HepG2 (cell line): ENCODE measurements around the gene SUSD6. TPM values are rescaled to one million over a fixed set of nuclear protein-coding genes. Genes with fewer than 3 reads are reported as not detected.
A peak's percentile ranks its signal among the peaks of the same experiment; 100 is the strongest.

Source experiments
- GZF1 ChIP-seq: sonication (generic); formaldehyde crosslinking; IDR thresholded peaks from 2 replicates; pipeline ENCODE4 v1.5.1; 2020; ENCODE audit warnings: mild to moderate bottlenecking, missing genetic modification reagents
- MBNL3 ChIP-seq: fragments of 250-450 bp; sonication (Bioruptor Pico); conservative IDR thresholded peaks from 2 replicates; pipeline ENCODE4 v1.8.0; 2022; ENCODE audit warnings: mild to moderate bottlenecking, inconsistent platforms
- NAIF1 ChIP-seq: sonication (generic); formaldehyde crosslinking; IDR thresholded peaks from 2 replicates; pipeline ENCODE4 v1.5.0; 2020; ENCODE audit warnings: mild to moderate bottlenecking, missing genetic modification reagents, borderline replicate concordance
- PITX1 ChIP-seq: sonication (generic); formaldehyde crosslinking; IDR thresholded peaks from 2 replicates; pipeline ENCODE4 v1.5.1; 2020; ENCODE audit warnings: mild to moderate bottlenecking, missing genetic modification reagents
- RORA ChIP-seq: sonication (generic); formaldehyde crosslinking; IDR thresholded peaks from 2 replicates; pipeline ENCODE4 v1.5.0; 2020; ENCODE audit warnings: mild to moderate bottlenecking, missing genetic modification reagents, moderate library complexity
- SMARCC2 ChIP-seq: fragments of 450-650 bp; IDR thresholded peaks from 2 replicates; pipeline ENCODE4 v1.6.1; 2017; ENCODE audit warnings: antibody characterized with exemption, mild to moderate bottlenecking
- TCF12 ChIP-seq, 2 experiments: fragments of 450-650 bp in 1 of 2; sonication (generic) in 1 of 2; formaldehyde crosslinking in 1 of 2; IDR thresholded peaks; 2 replicates each; pipeline versions ENCODE4 v1.6.1 to v1.8.0; 2017 to 2022; ENCODE audit warnings: antibody characterized with exemption in 1 of 2, mild to moderate bottlenecking in 1 of 2, missing genetic modification reagents in 1 of 2, moderate library complexity in 1 of 2
- ZBTB7B ChIP-seq: sonication (generic); formaldehyde crosslinking; IDR thresholded peaks from 2 replicates; pipeline ENCODE4 v1.4.0; 2020; ENCODE audit warnings: missing genetic modification reagents
- ZFP41 ChIP-seq: sonication (generic); formaldehyde crosslinking; IDR thresholded peaks from 2 replicates; pipeline ENCODE4 v1.4.0; 2020; ENCODE audit warnings: mild to moderate bottlenecking, missing genetic modification reagents, borderline replicate concordance
- ZNF143 ChIP-seq: sonication (generic); formaldehyde crosslinking; IDR thresholded peaks from 2 replicates; pipeline ENCODE4 v1.4.0; 2020; ENCODE audit warnings: missing genetic modification reagents
- ZNF224 ChIP-seq: sonication (generic); formaldehyde crosslinking; IDR thresholded peaks from 2 replicates; pipeline ENCODE4 v1.5.0; 2020; ENCODE audit warnings: mild to moderate bottlenecking, missing genetic modification reagents
- ZNF598 ChIP-seq: sonication (generic); formaldehyde crosslinking; IDR thresholded peaks from 2 replicates; pipeline ENCODE4 v1.5.1; 2020; ENCODE audit warnings: mild to moderate bottlenecking, missing genetic modification reagents, borderline replicate concordance
- ZNF644 ChIP-seq: IDR thresholded peaks from 2 replicates; pipeline ENCODE4 v1.6.1; 2016; ENCODE audit warnings: low read depth
- ZNF646 ChIP-seq: sonication (generic); formaldehyde crosslinking; IDR thresholded peaks from 2 replicates; pipeline ENCODE4 v1.9.0; 2021; ENCODE audit warnings: mild to moderate bottlenecking, missing genetic modification reagents
- ZNF777 ChIP-seq: sonication (generic); formaldehyde crosslinking; IDR thresholded peaks from 2 replicates; pipeline ENCODE4 v1.4.0; 2020; ENCODE audit warnings: missing genetic modification reagents
- ZNF883 ChIP-seq: sonication (generic); formaldehyde crosslinking; IDR thresholded peaks from 2 replicates; pipeline ENCODE4 v1.5.1; 2020; ENCODE audit warnings: mild to moderate bottlenecking, missing genetic modification reagents; ENCODE audit errors: not compliant biosample characterization
- polyA plus RNA-seq, 8 experiments: library from polyadenylated mRNA; depleted of rRNA in 3 of 8; stranded (reverse) in 7 of 8; unstranded in 1 of 8; fragments of >200 nt; fragmentation: Illumina TruSeq in 4 of 8; extraction: Trizol in 4 of 8; gene quantifications; 2 replicates each; pipeline versions ENCODE4 v1.2.1 to v1.2.3, GENCODE V29; 2011 to 2016; ENCODE audit warnings: low read depth in 4 of 8, missing spikeins in 1 of 8, mixed read lengths in 1 of 8; ENCODE audit not compliant: insufficient read depth in 1 of 8
- total RNA-seq, 5 experiments: library from RNA; depleted of rRNA; stranded (reverse); fragments of >200 nt; fragmentation: Illumina TruSeq; extraction: Trizol; gene quantifications; 2 replicates each; pipeline ENCODE4 v1.2.3, GENCODE V29; 2016; ENCODE audit warnings: low read depth in 1 of 5
- TF ChIP-seq, protein P1 (sequence below), 2 experiments: sonication (generic) in 1 of 2; formaldehyde crosslinking in 1 of 2; IDR thresholded peaks; 2 replicates each; pipeline versions ENCODE4 v1.4.0 to v1.6.1; 2016 to 2020; ENCODE audit warnings: borderline replicate concordance in 1 of 2, low read depth in 1 of 2, mild to moderate bottlenecking in 1 of 2, missing genetic modification reagents in 1 of 2
- TF ChIP-seq, protein P2 (sequence below): sonication (generic); formaldehyde crosslinking; IDR thresholded peaks from 2 replicates; pipeline ENCODE4 v1.8.0; 2023; ENCODE audit warnings: mild to moderate bottlenecking, missing genetic modification reagents

SUSD6 gene
- total and polyA plus RNA-seq, 2 of the 13 experiments (the other 11 are each of a cell fraction or from before 2014, with no cell fraction given): 7.2 to 7.4 TPM

DNA sequence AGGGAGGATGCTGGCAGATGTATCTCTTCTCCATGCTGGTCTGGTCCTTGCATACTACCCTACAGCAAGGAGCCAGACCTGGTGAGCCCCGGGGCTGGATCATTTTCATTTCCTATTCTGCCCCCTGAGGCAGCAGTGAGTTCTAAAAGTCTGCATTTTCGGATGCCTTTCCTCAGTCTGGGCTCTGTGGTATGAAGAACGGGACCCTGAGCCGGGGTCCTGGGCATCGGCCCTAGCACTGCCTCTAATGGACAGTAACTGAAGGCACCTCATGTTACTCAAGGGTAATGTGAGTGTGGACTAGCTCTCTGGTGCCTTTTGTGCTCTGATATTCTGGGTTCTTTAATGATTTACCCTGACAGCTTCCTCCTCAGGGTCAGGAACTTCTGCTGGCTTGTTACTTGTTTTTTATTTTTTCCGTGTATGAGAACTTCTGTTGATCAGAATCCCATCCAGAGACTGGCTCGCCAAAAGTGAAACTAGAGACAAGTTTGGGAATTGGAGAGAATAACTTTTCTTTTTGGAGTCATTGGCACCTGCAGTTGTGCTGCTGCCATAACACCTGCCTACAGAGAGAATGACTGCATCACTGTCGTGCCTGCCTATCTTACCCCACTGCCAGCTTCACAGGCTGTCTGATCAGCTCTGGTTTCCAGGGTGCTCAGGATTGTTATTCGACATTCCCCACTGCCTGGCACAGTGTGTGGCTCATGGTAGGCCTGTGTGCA, 62.3 kb downstream of the SUSD6 start (continued):
- TF ChIP-seq, protein P1, sequence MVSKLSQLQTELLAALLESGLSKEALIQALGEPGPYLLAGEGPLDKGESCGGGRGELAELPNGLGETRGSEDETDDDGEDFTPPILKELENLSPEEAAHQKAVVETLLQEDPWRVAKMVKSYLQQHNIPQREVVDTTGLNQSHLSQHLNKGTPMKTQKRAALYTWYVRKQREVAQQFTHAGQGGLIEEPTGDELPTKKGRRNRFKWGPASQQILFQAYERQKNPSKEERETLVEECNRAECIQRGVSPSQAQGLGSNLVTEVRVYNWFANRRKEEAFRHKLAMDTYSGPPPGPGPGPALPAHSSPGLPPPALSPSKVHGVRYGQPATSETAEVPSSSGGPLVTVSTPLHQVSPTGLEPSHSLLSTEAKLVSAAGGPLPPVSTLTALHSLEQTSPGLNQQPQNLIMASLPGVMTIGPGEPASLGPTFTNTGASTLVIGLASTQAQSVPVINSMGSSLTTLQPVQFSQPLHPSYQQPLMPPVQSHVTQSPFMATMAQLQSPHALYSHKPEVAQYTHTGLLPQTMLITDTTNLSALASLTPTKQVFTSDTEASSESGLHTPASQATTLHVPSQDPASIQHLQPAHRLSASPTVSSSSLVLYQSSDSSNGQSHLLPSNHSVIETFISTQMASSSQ (IDR thresholded peaks at IDR 0.05; ENCODE audit: low read depth): 0 out of 2 replicates have a peak, but pooled peaks have one; percentile 33
- TF ChIP-seq, protein P1 (CRISPR knock-in tag; IDR thresholded peaks at IDR 0.05; ENCODE audit: borderline replicate concordance): no peak
- TF ChIP-seq PITX1 (CRISPR knock-in tag): no peak
- no peak for TF ChIP-seq ZNF777 (CRISPR knock-in tag)
- TF ChIP-seq, protein P2, sequence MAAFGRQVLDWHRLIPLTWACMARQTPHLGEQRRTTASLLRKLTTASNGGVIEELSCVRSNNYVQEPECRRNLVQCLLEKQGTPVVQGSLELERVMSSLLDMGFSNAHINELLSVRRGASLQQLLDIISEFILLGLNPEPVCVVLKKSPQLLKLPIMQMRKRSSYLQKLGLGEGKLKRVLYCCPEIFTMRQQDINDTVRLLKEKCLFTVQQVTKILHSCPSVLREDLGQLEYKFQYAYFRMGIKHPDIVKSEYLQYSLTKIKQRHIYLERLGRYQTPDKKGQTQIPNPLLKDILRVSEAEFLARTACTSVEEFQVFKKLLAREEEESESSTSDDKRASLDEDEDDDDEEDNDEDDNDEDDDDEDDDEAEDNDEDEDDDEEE (CRISPR knock-in tag): 0 out of 2 replicates have a peak, but pooled peaks have one; percentile 31
- no peak for TF ChIP-seq ZNF143 (CRISPR knock-in tag)
- no peak for TF ChIP-seq SMARCC2
- no peak for TF ChIP-seq ZNF644 (CRISPR knock-in tag)
- no peak for TF ChIP-seq MBNL3 (CRISPR knock-in tag)
- no peak for TF ChIP-seq ZBTB7B (CRISPR knock-in tag)
- no peak for TF ChIP-seq TCF12 (IDR thresholded peaks at IDR 0.05)
- no peak for TF ChIP-seq TCF12 (CRISPR knock-in tag; IDR thresholded peaks at IDR 0.05)
- TF ChIP-seq ZNF598: 0 out of 2 replicates have a peak, but pooled peaks have one; percentile 24
- no peak for TF ChIP-seq NAIF1
- no peak for TF ChIP-seq ZFP41 (CRISPR knock-in tag)
- no peak for TF ChIP-seq ZNF646 (CRISPR knock-in tag)
- no peak for TF ChIP-seq GZF1 (CRISPR knock-in tag)
- TF ChIP-seq ZNF224 (CRISPR knock-in tag): no peak
- peak; percentile 31 for TF ChIP-seq ZNF883 (CRISPR knock-in tag)
- TF ChIP-seq RORA (CRISPR knock-in tag): no peak
- TF ChIP-seq, all 625 proteins: peak for 5
